Osteoblast (primary cell): ENCODE data around the gene SH2D2A. TPM values are rescaled to one million over a fixed set of nuclear protein-coding genes. Genes with fewer than 3 reads are reported as not detected.

Experiments
- DNase-seq: peaks from one replicate; pipeline ENCODE4 v3.0.0; 2011; ENCODE audit warnings: low spot score, mixed read lengths; ENCODE audit not compliant: insufficient read length; ENCODE audit errors: missing footprints
- H2AFZ ChIP-seq: 2 replicates; pipeline ENCODE4 v1.6.0; 2011; ENCODE audit warnings: mild to moderate bottlenecking, low read length
- H3K27ac ChIP-seq: 2 replicates; pipeline ENCODE4 v1.5.1; 2011; ENCODE audit warnings: mild to moderate bottlenecking, low read depth, low read length, moderate library complexity
- H3K27me3 ChIP-seq: 2 replicates; pipeline ENCODE4 v1.6.0; 2012; ENCODE audit warnings: mild to moderate bottlenecking, control low read depth, inconsistent platforms, low read length, moderate library complexity; ENCODE audit not compliant: insufficient read depth
- H3K36me3 ChIP-seq: 2 replicates; pipeline ENCODE4 v1.5.1; 2011; ENCODE audit warnings: mild to moderate bottlenecking, low read length, control low read depth, moderate library complexity; ENCODE audit not compliant: insufficient read depth
- H3K4me1 ChIP-seq: 2 replicates; pipeline ENCODE4 v1.5.1; 2011; ENCODE audit warnings: mild to moderate bottlenecking, low read length, control low read depth, moderate library complexity; ENCODE audit not compliant: insufficient read depth
- H3K4me2 ChIP-seq: 2 replicates; pipeline ENCODE4 v1.6.0; 2011; ENCODE audit warnings: mild to moderate bottlenecking, low read length; ENCODE audit not compliant: insufficient read depth
- H3K4me3 ChIP-seq: fragments of 200-600 bp; sonication (generic); 3 replicates; pipeline ENCODE4 v1.5.1; 2012; ENCODE audit warnings: mild to moderate bottlenecking, low read length, inconsistent platforms; ENCODE audit not compliant: insufficient read depth
- H3K79me2 ChIP-seq: 2 replicates; pipeline ENCODE4 v1.6.0; 2012; ENCODE audit warnings: mild to moderate bottlenecking, low read length, control low read depth, inconsistent platforms; ENCODE audit not compliant: insufficient read depth
- H3K9me3 ChIP-seq: 2 replicates; pipeline ENCODE4 v1.5.1; 2011; ENCODE audit warnings: low read depth, low read length, control low read depth
- H4K20me1 ChIP-seq: 2 replicates; pipeline ENCODE4 v1.6.0; 2012; ENCODE audit warnings: mild to moderate bottlenecking, low read length, control low read depth; ENCODE audit not compliant: insufficient read depth
- CTCF ChIP-seq: IDR thresholded peaks from 2 replicates; pipeline ENCODE4 v1.5.1; 2011; ENCODE audit warnings: mild to moderate bottlenecking, low read depth, low read length, moderate library complexity; ENCODE audit errors: extremely low read depth
- total RNA-seq: library from RNA; depleted of rRNA; stranded (reverse); fragments of >200 nt; gene quantifications from 2 replicates; pipeline ENCODE4 v1.2.3, GENCODE V29; 2012

The SH2D2A gene
- total RNA-seq, 1 donor: 0.36 TPM

GRCh38 chr1:156857532-156857931 lies 40.9 kb upstream of the SH2D2A start:
- no peaks in the 10 kb centered on the region for H3K9me3 ChIP-seq
- H3K27me3 ChIP-seq: peaks cover 61% of the 10 kb centered on the region

GRCh38 chr1:156856282-156856785 lies 39.7 kb upstream of the SH2D2A start:
- H3K4me2 ChIP-seq: no peak overlapping the region
- no peaks in the 10 kb centered on the region for H3K79me2 ChIP-seq
- H3K36me3 ChIP-seq: no peaks in the 10 kb centered on the region
- H3K4me1 ChIP-seq: peaks cover 14% of the 10 kb centered on the region
- no peak for TF ChIP-seq CTCF
- H3K27ac ChIP-seq: no peak overlapping the region
- H4K20me1 ChIP-seq: no peaks in the 10 kb centered on the region
- peak; percentile 77 for DNase-seq
- no peak overlapping the region for H3K4me3 ChIP-seq
- peaks cover 50% of the 10 kb centered on the region for H3K27me3 ChIP-seq
- no peak overlapping the region for H2AFZ ChIP-seq
- H3K9me3 ChIP-seq: no peaks in the 10 kb centered on the region

More at GRCh38 chr1:156857532-156857931, 40.9 kb upstream of the SH2D2A start:
- Histone ChIP-seq H4K20me1 (no peaks in the 10 kb centered on the region), H3K27ac (no peak overlapping the region), H3K4me2 (no peak overlapping the region), H3K4me3 (no peak overlapping the region), H3K36me3 (no peaks in the 10 kb centered on the region), H3K79me2 (no peaks in the 10 kb centered on the region), H3K4me1 (peaks cover 14% of the 10 kb centered on the region), H2AFZ (no peak overlapping the region)
- DNase-seq: peak; percentile 68
- no peak for TF ChIP-seq CTCF

- Histone ChIP-seq H3K36me3 (no peaks in the 10 kb centered on the region), H4K20me1 (no peaks in the 10 kb centered on the region), H3K4me1 (peaks cover 6% of the 10 kb centered on the region), H3K4me3 (no peak overlapping the region), H3K79me2 (no peaks in the 10 kb centered on the region), H3K27me3 (peaks cover 33% of the 10 kb centered on the region), H3K27ac (no peak overlapping the region), H3K9me3 (no peaks in the 10 kb centered on the region), H3K4me2 (no peak overlapping the region), H2AFZ (no peak overlapping the region)
- peak; percentile 86 for DNase-seq
- TF ChIP-seq CTCF: no peak
Observed at GRCh38 chr1:156854634-156855033, 38.0 kb upstream of the SH2D2A start.

GRCh38 chr1:156853761-156854160 lies 37.1 kb upstream of the SH2D2A start:
- Histone ChIP-seq H3K27me3 (peaks cover 30% of the 10 kb centered on the region), H3K4me3 (no peak overlapping the region), H3K4me2 (no peak overlapping the region), H3K79me2 (no peaks in the 10 kb centered on the region), H3K27ac (no peak overlapping the region), H3K4me1 (no peaks in the 10 kb centered on the region), H3K36me3 (no peaks in the 10 kb centered on the region), H4K20me1 (no peaks in the 10 kb centered on the region), H3K9me3 (no peaks in the 10 kb centered on the region), H2AFZ (no peak overlapping the region)
- no peak for TF ChIP-seq CTCF
- peak; percentile 52 for DNase-seq
